ENCODE data around the gene PGS1. TPM values are rescaled to one million over a fixed set of nuclear protein-coding genes. Genes with fewer than 3 reads are reported as not detected.

The PGS1 gene
- total RNA-seq, 2 donors from 2014 or later = 21.2 to 21.8 TPM

GRCh38 chr17:78406920-78407319 lies 28.5 kb downstream of the PGS1 start:
- Histone ChIP-seq H3K4me3 (no peak overlapping the region), H3K27ac (no peak overlapping the region), H3K27me3 (no peaks in the 10 kb centered on the region), H3K4me1 (peaks cover 0 to 42% of the 10 kb centered on the region in 2 donors), H3K9me3 (no peaks in the 10 kb centered on the region), H3K36me3 (peaks cover 38% of the 10 kb centered on the region)
- TF ChIP-seq, protein P1, sequence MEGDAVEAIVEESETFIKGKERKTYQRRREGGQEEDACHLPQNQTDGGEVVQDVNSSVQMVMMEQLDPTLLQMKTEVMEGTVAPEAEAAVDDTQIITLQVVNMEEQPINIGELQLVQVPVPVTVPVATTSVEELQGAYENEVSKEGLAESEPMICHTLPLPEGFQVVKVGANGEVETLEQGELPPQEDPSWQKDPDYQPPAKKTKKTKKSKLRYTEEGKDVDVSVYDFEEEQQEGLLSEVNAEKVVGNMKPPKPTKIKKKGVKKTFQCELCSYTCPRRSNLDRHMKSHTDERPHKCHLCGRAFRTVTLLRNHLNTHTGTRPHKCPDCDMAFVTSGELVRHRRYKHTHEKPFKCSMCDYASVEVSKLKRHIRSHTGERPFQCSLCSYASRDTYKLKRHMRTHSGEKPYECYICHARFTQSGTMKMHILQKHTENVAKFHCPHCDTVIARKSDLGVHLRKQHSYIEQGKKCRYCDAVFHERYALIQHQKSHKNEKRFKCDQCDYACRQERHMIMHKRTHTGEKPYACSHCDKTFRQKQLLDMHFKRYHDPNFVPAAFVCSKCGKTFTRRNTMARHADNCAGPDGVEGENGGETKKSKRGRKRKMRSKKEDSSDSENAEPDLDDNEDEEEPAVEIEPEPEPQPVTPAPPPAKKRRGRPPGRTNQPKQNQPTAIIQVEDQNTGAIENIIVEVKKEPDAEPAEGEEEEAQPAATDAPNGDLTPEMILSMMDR (IDR thresholded peaks at IDR 0.05) = no peak
- DNase-seq (ENCODE audit: low spot score) = no peak

- no peak for DNase-seq (ENCODE audit: low spot score)
- peaks cover 0 to 48% of the 10 kb centered on the region in 2 donors for H3K4me1 ChIP-seq
- no peak overlapping the region for H3K4me3 ChIP-seq
- H3K36me3 ChIP-seq = peaks cover 36% of the 10 kb centered on the region
- no peaks in the 10 kb centered on the region for H3K9me3 ChIP-seq
- TF ChIP-seq, protein P1 (IDR thresholded peaks at IDR 0.05) = no peak
- no peaks in the 10 kb centered on the region for H3K27me3 ChIP-seq
- H3K27ac ChIP-seq = no peak overlapping the region
Measured at GRCh38 chr17:78407387-78408000, 29.0 kb downstream of the PGS1 start.

DNA sequence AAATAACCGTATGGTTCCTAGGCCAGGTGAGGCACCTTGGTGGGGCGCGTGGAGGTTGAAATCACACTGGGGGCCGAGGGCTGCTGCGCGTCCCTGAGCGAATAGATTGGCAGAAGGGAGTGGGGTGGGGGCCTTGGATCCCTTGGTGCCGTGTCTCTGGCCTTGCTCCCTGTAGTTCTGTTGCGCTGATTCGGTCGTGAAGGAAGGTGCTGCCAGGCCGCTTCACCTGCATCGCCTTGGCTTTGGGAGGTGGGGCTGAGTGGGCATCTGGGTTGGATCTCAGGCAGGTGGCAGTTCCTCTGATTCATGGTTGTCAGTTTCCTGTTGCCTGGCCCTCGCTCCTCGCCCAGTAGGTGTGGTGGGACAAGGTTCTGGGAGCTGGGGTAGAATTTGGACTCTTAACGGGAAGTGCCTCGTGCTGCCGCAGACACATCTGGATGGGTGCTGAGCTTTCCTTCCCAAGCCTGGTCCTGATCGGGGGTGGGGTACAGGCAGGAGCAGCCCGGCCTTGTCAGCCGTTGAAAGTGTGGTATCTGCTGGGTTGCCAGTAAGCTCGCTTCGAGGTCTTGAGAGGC lies 30.1 kb downstream of the PGS1 start:
- no peaks in the 10 kb centered on the region for H3K27me3 ChIP-seq
- H3K4me1 ChIP-seq = peaks cover 0 to 58% of the 10 kb centered on the region in 2 donors
- H3K27ac ChIP-seq = no peak overlapping the region
- no peaks in the 10 kb centered on the region for H3K9me3 ChIP-seq
- H3K36me3 ChIP-seq = peaks cover 28% of the 10 kb centered on the region
- no peak for DNase-seq (ENCODE audit: low spot score)
- no peak overlapping the region for H3K4me3 ChIP-seq
- TF ChIP-seq, protein P1 (IDR thresholded peaks at IDR 0.05) = no peak

GRCh38 chr17:78409191-78409928 lies 30.9 kb downstream of the PGS1 start:
- H3K27ac ChIP-seq = no peak overlapping the region
- H3K36me3 ChIP-seq = peaks cover 20% of the 10 kb centered on the region
- no peaks in the 10 kb centered on the region for H3K27me3 ChIP-seq
- H3K9me3 ChIP-seq = no peaks in the 10 kb centered on the region
- H3K4me3 ChIP-seq = no peak overlapping the region
- no peak for DNase-seq (ENCODE audit: low spot score)
- H3K4me1 ChIP-seq = peaks cover 0 to 66% of the 10 kb centered on the region in 2 donors
- TF ChIP-seq, protein P1 (IDR thresholded peaks at IDR 0.05) = no peak

GRCh38 chr17:78411241-78411857 lies 32.9 kb downstream of the PGS1 start:
- TF ChIP-seq, protein P1 (IDR thresholded peaks at IDR 0.05) = no peak
- Histone ChIP-seq H3K9me3 (no peaks in the 10 kb centered on the region), H3K27me3 (no peaks in the 10 kb centered on the region), H3K27ac (peak overlapping the region; percentile 57 to 65), H3K4me3 (no peak overlapping the region), H3K36me3 (peaks cover 6% of the 10 kb centered on the region), H3K4me1 (peaks cover 0 to 86% of the 10 kb centered on the region in 2 donors)
- DNase-seq (ENCODE audit: low spot score) = no peak
